Measurements from ENCODE around the gene ITPRIP. TPM values are rescaled to one million over a fixed set of nuclear protein-coding genes. Genes with fewer than 3 reads are reported as not detected.

Gene ITPRIP
- total RNA-seq, 1 donor from 2014 or later = 19.8 TPM

GRCh38 chr10:104327745-104328645 lies 10.3 kb downstream of the ITPRIP start:
- Mint-ChIP-seq H3K27ac (ENCODE audit: unreplicated experiment) (peak overlapping the region; percentile 98), H3K27me3 (ENCODE audit: unreplicated experiment) (peaks cover 9% of the 10 kb centered on the region), H3K9me3 (ENCODE audit: unreplicated experiment) (peaks cover 16% of the 10 kb centered on the region), H3K4me1 (ENCODE audit: low read depth, unreplicated experiment) (peaks cover 58% of the 10 kb centered on the region), H3K36me3 (ENCODE audit: unreplicated experiment) (no peaks in the 10 kb centered on the region), H3K4me3 (ENCODE audit: unreplicated experiment) (peak overlapping the region; percentile 80)
- no peak for DNase-seq
- TF ChIP-seq CTCF (IDR thresholded peaks at IDR 0.05; ENCODE audit: partially characterized antibody, unreplicated experiment) = no peak

GRCh38 chr10:104326991-104327610 lies 11.2 kb downstream of the ITPRIP start:
- H3K27ac Mint-ChIP-seq (ENCODE audit: unreplicated experiment) = peak overlapping the region; percentile 98
- H3K4me3 Mint-ChIP-seq (ENCODE audit: unreplicated experiment) = peak overlapping the region; percentile 80
- no peak for TF ChIP-seq CTCF (IDR thresholded peaks at IDR 0.05; ENCODE audit: partially characterized antibody, unreplicated experiment)

GRCh38 chr10:104325436-104326435 lies 12.5 kb downstream of the ITPRIP start:
- H3K4me3 Mint-ChIP-seq (ENCODE audit: unreplicated experiment) = peak overlapping the region; percentile 75
- H3K4me1 Mint-ChIP-seq (ENCODE audit: low read depth, unreplicated experiment) = peaks cover 55% of the 10 kb centered on the region
- peaks cover 15% of the 10 kb centered on the region for H3K9me3 Mint-ChIP-seq (ENCODE audit: unreplicated experiment)
- TF ChIP-seq CTCF (IDR thresholded peaks at IDR 0.05; ENCODE audit: partially characterized antibody, unreplicated experiment) = no peak
- DNase-seq = no peak
- H3K27ac Mint-ChIP-seq (ENCODE audit: unreplicated experiment) = peak overlapping the region; percentile 98
- H3K27me3 Mint-ChIP-seq (ENCODE audit: unreplicated experiment) = peaks cover 11% of the 10 kb centered on the region
- H3K36me3 Mint-ChIP-seq (ENCODE audit: unreplicated experiment) = no peaks in the 10 kb centered on the region

More at GRCh38 chr10:104326991-104327610, 11.2 kb downstream of the ITPRIP start:
- DNase-seq = no peak
- Mint-ChIP-seq H3K4me1 (ENCODE audit: low read depth, unreplicated experiment) (peaks cover 61% of the 10 kb centered on the region), H3K36me3 (ENCODE audit: unreplicated experiment) (no peaks in the 10 kb centered on the region), H3K9me3 (ENCODE audit: unreplicated experiment) (peaks cover 16% of the 10 kb centered on the region), H3K27me3 (ENCODE audit: unreplicated experiment) (peaks cover 10% of the 10 kb centered on the region)

- Mint-ChIP-seq H3K27ac (ENCODE audit: unreplicated experiment) (no peak overlapping the region), H3K27me3 (ENCODE audit: unreplicated experiment) (peaks cover 15% of the 10 kb centered on the region), H3K9me3 (ENCODE audit: unreplicated experiment) (peaks cover 17% of the 10 kb centered on the region), H3K4me1 (ENCODE audit: low read depth, unreplicated experiment) (peaks cover 55% of the 10 kb centered on the region), H3K4me3 (ENCODE audit: unreplicated experiment) (no peak overlapping the region), H3K36me3 (ENCODE audit: unreplicated experiment) (no peaks in the 10 kb centered on the region)
- DNase-seq = no peak
- TF ChIP-seq CTCF (IDR thresholded peaks at IDR 0.05; ENCODE audit: partially characterized antibody, unreplicated experiment) = no peak
Observed at GRCh38 chr10:104324931-104325330, 13.3 kb downstream of the ITPRIP start.

Measured in glutamatergic neuron (in vitro differentiated cells).